Stomach smooth muscle (tissue), 2 donors: ENCODE measurements around the gene XRCC3.

Source experiments
- H3K27ac ChIP-seq: one replicate; pipeline ENCODE4 v1.7.0; 2013; ENCODE audit warnings: mild to moderate bottlenecking, low read length, inconsistent platforms
- H3K27me3 ChIP-seq, 2 donors: one replicate each; pipeline ENCODE4 v1.7.0; 2013; ENCODE audit warnings: low read length in 2 of 2; ENCODE audit not compliant: insufficient read depth in 2 of 2, control insufficient read depth in 1 of 2
- H3K36me3 ChIP-seq, 2 donors: one replicate each; pipeline ENCODE4 v1.7.0; 2013; ENCODE audit warnings: low read length in 2 of 2; ENCODE audit not compliant: control insufficient read depth in 2 of 2, insufficient read depth in 2 of 2
- H3K4me1 ChIP-seq: one replicate; pipeline ENCODE4 v1.7.0; 2013; ENCODE audit warnings: low read length; ENCODE audit not compliant: control insufficient read depth, insufficient read depth
- H3K4me3 ChIP-seq, 2 donors: one replicate each; pipeline ENCODE4 v1.7.0; 2013; ENCODE audit warnings: low read length in 2 of 2
- H3K9ac ChIP-seq, 2 donors: one replicate each; pipeline ENCODE4 v1.7.0; 2013; ENCODE audit warnings: low read length in 2 of 2, mild to moderate bottlenecking in 1 of 2
- H3K9me3 ChIP-seq, 2 donors: one replicate each; pipeline ENCODE4 v1.7.0; 2013; ENCODE audit warnings: low read length in 2 of 2; ENCODE audit not compliant: control insufficient read depth in 2 of 2
- donor health status: healthy.
- donor health status: Pancreatic carcinoma.

The XRCC3 gene

DNA sequence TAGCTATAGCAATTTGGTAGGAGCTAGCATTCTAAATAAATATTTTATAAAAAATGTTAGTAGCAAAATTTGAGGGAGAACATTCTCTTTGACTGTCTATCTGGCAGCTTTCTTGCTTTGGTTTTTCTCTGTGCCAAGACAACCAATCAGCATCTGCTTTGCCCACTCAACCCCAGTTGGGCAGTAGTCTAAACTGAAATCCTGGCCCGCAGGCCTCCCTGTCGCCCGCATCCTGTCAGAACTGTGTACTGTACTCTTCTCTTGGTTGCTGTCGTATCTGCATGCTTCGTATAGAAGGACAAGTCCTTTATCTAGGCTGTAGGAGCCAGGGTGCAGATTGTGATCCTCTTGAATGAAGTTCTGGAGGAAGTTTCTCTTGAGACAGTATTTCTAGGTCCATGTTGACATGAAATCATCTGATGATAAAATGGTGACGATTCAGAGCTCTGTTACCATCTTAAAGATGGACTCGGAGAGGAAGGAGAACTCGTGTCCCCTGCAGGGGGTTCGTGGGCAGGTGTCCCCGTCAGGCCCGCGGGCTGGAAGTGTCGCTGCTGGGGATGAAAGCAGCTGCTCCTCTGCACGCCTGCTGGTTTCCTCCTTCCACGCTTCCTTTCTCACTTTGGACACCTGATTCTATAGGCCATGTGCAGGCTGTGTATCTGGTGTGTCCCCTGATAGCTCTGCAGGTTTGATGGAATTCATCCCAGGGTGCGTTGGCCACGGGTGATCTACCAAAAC lies 34.6 kb downstream of the XRCC3 start:
- Histone ChIP-seq H3K4me1 (peaks cover 15% of the 10 kb centered on the region), H3K36me3 (peaks cover 46 to 58% of the 10 kb centered on the region in 2 donors), H3K27ac (no peak overlapping the region), H3K27me3 (no peaks in the 10 kb centered on the region), H3K9me3 (no peaks in the 10 kb centered on the region), H3K4me3 (no peak overlapping the region), H3K9ac (no peak overlapping the region)

DNA sequence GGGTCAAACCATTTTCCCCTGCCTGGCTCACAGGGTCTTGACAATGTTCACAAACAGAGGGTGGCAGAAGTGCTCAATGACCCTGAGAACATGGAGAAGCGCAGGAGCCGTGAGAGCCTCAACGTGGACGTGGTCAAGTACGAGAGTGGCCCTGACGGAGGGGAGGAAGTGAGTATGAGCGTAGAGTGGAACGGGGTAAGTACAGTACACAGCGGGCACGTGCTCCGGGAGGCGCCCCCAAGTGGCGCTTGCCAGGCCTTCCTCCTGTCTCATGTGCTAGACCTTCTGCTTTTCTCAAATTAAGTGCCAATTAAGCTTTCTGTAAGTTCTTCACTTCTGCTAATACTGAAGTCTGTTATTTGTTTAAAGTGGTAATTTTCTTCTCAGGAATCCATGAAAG lies 35.9 kb downstream of the XRCC3 start:
- Histone ChIP-seq H3K9me3 (no peaks in the 10 kb centered on the region), H3K9ac (no peak overlapping the region), H3K27ac (peak overlapping the region; percentile 55), H3K27me3 (no peaks in the 10 kb centered on the region), H3K4me1 (peaks cover 11% of the 10 kb centered on the region), H3K4me3 (no peak overlapping the region), H3K36me3 (peaks cover 52 to 53% of the 10 kb centered on the region in 2 donors)

DNA sequence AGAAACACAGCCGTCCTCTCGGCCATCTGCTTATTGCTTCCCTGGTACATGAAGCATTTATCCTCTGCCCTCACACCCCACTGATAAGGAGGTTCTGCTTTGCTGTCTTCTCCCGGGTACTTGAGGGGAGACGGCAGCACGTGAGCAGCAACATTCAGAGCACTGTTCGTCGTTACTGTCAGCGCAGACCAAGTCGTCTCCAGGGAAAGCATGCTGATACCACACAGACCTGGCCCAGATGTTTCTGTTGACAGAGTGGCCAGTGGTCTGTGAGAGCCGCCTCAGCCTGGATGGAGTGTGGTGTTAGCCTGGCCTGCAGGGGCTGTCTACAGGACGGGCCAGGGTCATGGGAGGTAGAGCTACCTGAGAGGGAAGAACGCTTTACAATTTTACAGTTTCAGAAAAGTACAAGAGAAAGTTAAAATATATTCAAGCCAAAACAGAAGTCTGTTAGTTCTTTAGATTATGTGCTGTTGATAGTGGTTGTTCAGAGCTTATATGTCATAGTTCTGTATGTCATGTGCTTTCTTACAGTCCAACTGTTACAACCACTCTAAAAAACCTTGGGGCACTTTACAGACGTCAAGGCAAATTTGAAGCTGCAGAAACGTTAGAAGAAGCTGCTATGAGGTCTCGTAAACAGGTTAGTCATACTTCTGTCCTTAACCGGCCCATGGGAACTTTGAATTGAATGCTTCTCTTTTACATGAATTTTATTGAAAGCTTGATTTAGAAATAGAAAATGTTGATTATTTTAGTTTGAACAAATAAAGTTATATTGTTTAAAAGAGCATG lies 38.2 kb downstream of the XRCC3 start:
- Histone ChIP-seq H3K27me3 (no peaks in the 10 kb centered on the region), H3K4me1 (peaks cover 11% of the 10 kb centered on the region), H3K4me3 (no peak overlapping the region), H3K9me3 (no peaks in the 10 kb centered on the region), H3K27ac (no peak overlapping the region), H3K36me3 (peaks cover 58 to 66% of the 10 kb centered on the region in 2 donors), H3K9ac (no peak overlapping the region)

DNA sequence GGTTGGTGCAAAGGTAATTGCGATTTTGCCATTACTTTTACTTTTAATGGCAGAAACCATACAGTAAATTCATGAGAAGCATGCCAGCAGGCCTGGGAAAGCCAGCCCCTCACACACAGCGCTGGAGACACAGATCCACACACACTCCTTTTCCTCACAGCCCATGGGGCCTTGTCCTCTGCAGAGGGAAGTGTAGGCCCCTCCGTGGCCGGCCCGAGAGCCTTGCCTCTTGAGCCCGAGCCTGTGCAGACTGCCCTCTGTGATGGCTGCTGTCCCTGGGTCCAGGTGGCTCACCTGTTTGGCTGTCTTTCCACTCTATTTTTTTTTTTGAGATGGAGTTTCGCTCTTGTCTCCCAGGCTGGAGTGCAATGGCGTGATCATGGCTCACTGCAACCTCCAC lies 39.3 kb downstream of the XRCC3 start:
- H3K9ac ChIP-seq = no peak overlapping the region
- no peaks in the 10 kb centered on the region for H3K9me3 ChIP-seq
- no peaks in the 10 kb centered on the region for H3K27me3 ChIP-seq
- H3K36me3 ChIP-seq = peaks cover 66 to 73% of the 10 kb centered on the region in 2 donors
- H3K4me3 ChIP-seq = no peak overlapping the region
- peaks cover 11% of the 10 kb centered on the region for H3K4me1 ChIP-seq
- no peak overlapping the region for H3K27ac ChIP-seq

DNA sequence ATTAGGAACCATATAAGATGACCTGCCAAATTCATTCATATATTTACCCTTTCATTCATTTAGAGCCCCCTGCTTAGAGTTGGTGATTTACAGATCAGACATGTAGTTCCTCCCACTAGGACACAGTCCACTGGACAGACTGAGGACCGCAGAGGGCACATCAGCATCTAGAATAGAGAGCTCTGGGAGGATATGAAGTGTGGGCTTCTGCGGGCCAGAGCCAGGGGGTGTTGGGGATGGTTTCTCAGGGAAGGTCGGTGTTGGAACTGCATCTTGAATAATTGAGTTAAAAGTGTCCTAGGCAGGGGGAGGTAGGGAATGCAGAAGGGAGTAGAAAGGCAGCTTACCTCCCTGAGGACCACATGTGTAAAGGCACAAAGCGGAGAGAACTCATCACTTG lies 43.3 kb downstream of the XRCC3 start:
- Histone ChIP-seq H3K27me3 (no peaks in the 10 kb centered on the region), H3K36me3 (peaks cover 68 to 72% of the 10 kb centered on the region in 2 donors), H3K4me1 (no peaks in the 10 kb centered on the region), H3K4me3 (no peak overlapping the region), H3K9me3 (no peaks in the 10 kb centered on the region), H3K9ac (no peak overlapping the region), H3K27ac (no peak overlapping the region)

DNA sequence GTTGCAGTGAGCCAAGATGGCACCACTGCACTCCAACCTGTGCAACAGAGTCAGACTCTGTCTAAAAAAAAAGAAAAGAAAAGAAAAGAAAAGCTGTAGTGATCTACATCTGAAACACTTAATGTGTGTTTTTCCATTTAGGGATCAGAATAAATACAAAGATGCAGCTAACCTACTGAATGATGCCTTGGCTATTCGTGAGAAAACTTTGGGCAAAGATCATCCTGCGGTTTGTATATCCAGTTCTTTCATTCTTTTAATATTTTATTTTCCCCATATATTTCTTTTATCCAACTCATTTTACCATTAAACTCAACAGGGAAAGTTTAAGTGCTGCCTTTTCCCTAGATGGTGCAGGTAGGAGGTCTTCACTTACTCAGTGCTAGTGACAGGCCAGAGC lies 45.9 kb downstream of the XRCC3 start:
- Histone ChIP-seq H3K9ac (no peak overlapping the region), H3K27me3 (no peaks in the 10 kb centered on the region), H3K4me1 (no peaks in the 10 kb centered on the region), H3K27ac (no peak overlapping the region), H3K9me3 (no peaks in the 10 kb centered on the region), H3K4me3 (no peak overlapping the region), H3K36me3 (peaks cover 55 to 59% of the 10 kb centered on the region in 2 donors)

DNA sequence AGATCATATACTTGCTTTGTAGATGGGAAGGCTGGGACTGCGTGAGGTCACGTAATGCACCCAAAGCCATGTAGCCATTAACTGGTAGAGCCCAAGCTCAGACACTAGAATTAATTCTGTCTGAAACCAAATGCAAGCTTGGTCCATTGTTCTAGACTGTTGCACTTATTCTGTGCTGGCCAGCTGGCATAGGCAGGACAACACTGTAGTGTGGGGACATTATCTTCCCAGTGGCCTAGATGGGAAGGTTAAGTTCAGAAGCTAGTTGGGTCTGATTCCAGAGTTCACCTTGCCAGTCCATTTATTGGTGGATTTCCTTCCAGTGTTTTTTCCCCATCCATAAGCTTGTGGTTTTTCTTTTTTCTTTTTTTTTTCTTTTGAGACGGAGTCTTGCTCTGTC lies 47.1 kb downstream of the XRCC3 start:
- H3K4me3 ChIP-seq = no peak overlapping the region
- H3K9ac ChIP-seq = no peak overlapping the region
- peaks cover 4% of the 10 kb centered on the region for H3K4me1 ChIP-seq
- no peak overlapping the region for H3K27ac ChIP-seq
- H3K9me3 ChIP-seq = no peaks in the 10 kb centered on the region
- H3K36me3 ChIP-seq = peaks cover 56 to 57% of the 10 kb centered on the region in 2 donors
- no peaks in the 10 kb centered on the region for H3K27me3 ChIP-seq

DNA sequence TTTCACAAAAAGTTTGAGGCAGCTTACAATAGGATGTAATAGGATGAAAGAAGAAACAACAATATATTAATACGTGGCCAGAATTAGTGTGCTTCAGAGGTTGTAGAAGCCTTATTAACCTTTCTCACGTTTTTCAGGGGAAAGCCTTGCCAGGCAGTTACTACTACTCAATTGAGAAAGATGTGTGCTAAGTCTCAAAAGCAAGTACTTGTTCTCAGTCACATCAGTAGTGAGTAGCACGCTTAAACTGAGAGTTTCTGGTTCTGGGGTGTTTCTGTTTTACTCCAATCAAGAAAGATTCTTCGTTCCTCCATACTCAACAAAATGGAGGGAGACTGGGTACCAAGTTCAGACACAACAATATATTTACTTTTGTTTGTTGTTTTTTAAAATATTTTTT lies 47.6 kb downstream of the XRCC3 start:
- no peaks in the 10 kb centered on the region for H3K27me3 ChIP-seq
- no peak overlapping the region for H3K27ac ChIP-seq
- no peaks in the 10 kb centered on the region for H3K9me3 ChIP-seq
- no peak overlapping the region for H3K4me3 ChIP-seq
- H3K9ac ChIP-seq = no peak overlapping the region
- H3K4me1 ChIP-seq = peaks cover 4% of the 10 kb centered on the region
- H3K36me3 ChIP-seq = peaks cover 53 to 54% of the 10 kb centered on the region in 2 donors

DNA sequence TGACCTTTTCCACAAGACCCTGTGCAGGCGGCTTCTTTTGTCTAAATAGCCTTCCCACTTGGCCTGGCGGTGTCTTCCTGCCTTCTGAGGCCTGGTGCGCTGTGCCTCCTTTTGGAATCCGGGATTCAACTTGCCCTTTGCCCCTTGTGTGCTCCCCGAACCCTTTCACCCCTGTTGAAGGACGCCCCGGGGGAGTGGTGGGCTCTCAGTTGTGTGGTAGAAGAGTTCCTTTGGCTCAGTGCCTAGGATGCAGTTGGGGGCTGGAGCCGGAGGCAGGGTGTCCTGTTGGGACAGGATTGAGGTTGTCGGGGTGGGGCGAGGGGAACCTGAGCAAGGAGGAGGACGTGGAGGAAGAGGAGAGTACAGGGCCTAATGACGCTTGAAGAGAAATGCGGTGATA lies 51.7 kb downstream of the XRCC3 start:
- Histone ChIP-seq H3K9ac (no peak overlapping the region), H3K4me1 (peaks cover 6% of the 10 kb centered on the region), H3K9me3 (no peaks in the 10 kb centered on the region), H3K36me3 (peaks cover 39 to 52% of the 10 kb centered on the region in 2 donors), H3K27ac (no peak overlapping the region), H3K4me3 (no peak overlapping the region), H3K27me3 (no peaks in the 10 kb centered on the region)

DNA sequence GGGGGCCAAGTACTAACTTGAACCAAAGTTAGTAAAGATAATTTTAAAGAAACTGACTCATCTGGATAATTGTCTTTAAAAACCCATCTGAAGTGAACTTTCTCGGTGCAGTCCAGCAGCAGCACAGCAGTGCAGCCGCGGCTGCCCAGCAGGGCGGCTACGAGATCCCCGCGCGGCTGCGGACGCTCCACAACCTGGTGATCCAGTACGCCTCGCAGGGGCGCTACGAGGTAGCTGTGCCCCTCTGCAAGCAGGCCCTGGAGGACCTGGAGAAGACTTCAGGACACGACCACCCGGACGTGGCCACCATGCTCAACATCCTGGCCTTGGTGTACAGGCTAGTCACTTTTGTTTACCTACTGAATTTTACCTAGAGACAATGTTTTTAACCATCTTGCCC lies 52.7 kb downstream of the XRCC3 start:
- H3K27me3 ChIP-seq = no peaks in the 10 kb centered on the region
- H3K9ac ChIP-seq = no peak overlapping the region
- H3K4me3 ChIP-seq = no peak overlapping the region
- H3K4me1 ChIP-seq = peaks cover 10% of the 10 kb centered on the region
- peaks cover 35 to 52% of the 10 kb centered on the region in 2 donors for H3K36me3 ChIP-seq
- H3K27ac ChIP-seq = no peak overlapping the region
- H3K9me3 ChIP-seq = no peaks in the 10 kb centered on the region

DNA sequence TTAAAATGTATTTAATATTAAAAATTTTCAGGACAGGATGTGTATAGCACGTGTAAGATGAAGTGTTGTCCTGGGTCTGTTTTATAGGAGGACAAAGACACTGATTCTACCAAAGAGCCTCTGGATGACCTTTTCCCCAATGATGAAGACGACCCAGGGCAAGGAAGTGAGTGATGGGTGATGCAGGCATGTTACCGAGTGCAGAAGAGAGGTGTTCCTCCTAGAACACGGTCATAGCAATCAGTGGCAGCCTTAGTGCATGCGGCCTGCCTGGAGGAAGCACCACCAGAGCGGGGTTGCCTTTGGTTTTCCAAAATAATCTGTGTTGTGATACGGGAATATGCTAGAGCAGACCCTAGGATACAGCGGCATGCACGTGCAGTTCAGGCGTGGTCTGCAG lies 53.2 kb downstream of the XRCC3 start:
- no peak overlapping the region for H3K4me3 ChIP-seq
- H3K9ac ChIP-seq = no peak overlapping the region
- H3K27ac ChIP-seq = no peak overlapping the region
- H3K4me1 ChIP-seq = peaks cover 12% of the 10 kb centered on the region
- H3K36me3 ChIP-seq = peaks cover 38 to 57% of the 10 kb centered on the region in 2 donors
- no peaks in the 10 kb centered on the region for H3K27me3 ChIP-seq
- H3K9me3 ChIP-seq = no peaks in the 10 kb centered on the region
